ENCODE measurements around the gene HEG1. TPM values are rescaled to one million over a fixed set of nuclear protein-coding genes. Genes with fewer than 3 reads are reported as not detected.
A peak's percentile ranks its signal among the peaks of the same experiment; 100 is the strongest.

HEG1 gene
- total RNA-seq, 2 experiments from 2014 or later, result 58.6 to 61.7 TPM

DNA sequence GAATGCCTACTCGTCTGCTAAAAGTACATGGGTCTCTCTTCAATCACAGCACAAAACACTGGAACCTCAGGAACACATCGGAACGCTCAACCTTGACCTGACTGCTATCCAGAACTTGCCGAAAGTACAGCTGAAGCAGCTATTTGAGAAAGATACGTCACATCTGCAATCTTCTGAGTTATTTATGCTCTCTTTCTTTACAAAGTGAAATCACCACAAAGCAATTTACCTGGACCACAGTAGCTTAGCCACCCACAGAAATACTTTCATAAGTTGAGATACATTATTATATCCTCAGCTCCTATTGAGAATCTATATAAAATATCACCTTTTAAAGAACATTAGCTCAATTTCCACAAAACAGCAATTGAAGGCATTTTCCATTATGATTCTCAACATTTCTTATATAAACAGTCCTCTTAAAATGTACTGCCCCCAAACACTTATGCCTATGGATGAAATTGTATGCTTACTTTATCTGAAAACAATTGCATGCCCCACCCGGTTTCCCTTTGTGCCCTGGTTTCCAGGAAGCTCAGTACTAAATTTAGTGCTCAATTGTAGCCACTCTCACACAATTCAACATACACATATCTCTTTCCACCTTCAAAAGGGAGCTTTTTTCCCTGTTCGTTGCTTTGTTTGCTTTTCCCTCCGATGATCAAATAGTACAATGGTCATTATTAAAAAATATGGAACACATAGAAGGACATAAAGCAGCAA is 31.8 kb downstream of the HEG1 start:
- no peak for ATAC-seq
- no peaks in the 10 kb centered on the region for H3K9me3 Mint-ChIP-seq (ENCODE audit: insufficient read depth)
- H3K36me3 Mint-ChIP-seq (ENCODE audit: low read depth), result peaks cover 93% of the 10 kb centered on the region

DNA sequence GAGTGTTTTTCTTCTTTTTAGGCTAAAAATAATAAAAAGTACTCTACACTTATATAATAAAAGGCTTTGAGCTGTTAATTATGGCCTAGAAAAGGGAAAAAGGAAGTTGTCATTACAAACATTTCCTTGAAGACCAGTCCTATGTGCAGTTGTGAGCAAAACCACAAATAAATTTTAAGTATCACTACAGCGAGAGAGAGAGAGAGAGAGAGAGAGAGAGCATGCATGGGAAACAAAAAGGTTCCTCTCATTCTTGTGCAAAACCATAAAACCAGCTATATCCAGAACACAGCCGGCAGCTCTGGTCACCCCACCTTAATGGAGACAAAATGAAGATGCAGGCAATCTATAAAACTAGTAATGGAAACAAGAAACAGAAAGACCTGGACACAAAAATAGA is 33.6 kb downstream of the HEG1 start:
- Mint-ChIP-seq H3K27me3 (ENCODE audit: low read depth) (no peaks in the 10 kb centered on the region), H3K27ac (peak overlapping the region; percentile 65), H3K9me3 (ENCODE audit: insufficient read depth) (no peaks in the 10 kb centered on the region), H3K4me1 (ENCODE audit: low read depth) (peaks cover 79% of the 10 kb centered on the region), H3K4me3 (peak overlapping the region; percentile 16), H3K36me3 (ENCODE audit: low read depth) (peaks cover 89% of the 10 kb centered on the region)
- CTCF ChIA-PET, result no interaction called here
- ATAC-seq, result peak; percentile 40
- POLR2A ChIA-PET, result interaction anchor here (0.7 kb wide), 1 partner anchor 36 kb away, joined by 4 read pairs; no protein-coding TSS in a partner anchor
- no peak for DNase-seq

More for the DNA sequence above, 31.8 kb downstream of the HEG1 start:
- DNase-seq, result no peak
- H3K4me1 Mint-ChIP-seq (ENCODE audit: low read depth), result peaks cover 86% of the 10 kb centered on the region
- no peaks in the 10 kb centered on the region for H3K27me3 Mint-ChIP-seq (ENCODE audit: low read depth)
- H3K27ac Mint-ChIP-seq, result peak overlapping the region; percentile 77
- CTCF ChIA-PET, result interaction anchor here (0.8 to 1.5 kb wide), 9 partner anchors 9 to 105 kb away, joined by 3 to 4 read pairs (median 3); no protein-coding TSS in a partner anchor
- POLR2A ChIA-PET, result interaction anchor here (1.1 to 1.6 kb wide), 2 partner anchors 28 to 30 kb away, joined by 4 to 6 read pairs; no protein-coding TSS in a partner anchor
- H3K4me3 Mint-ChIP-seq, result peak overlapping the region; percentile 54

DNA sequence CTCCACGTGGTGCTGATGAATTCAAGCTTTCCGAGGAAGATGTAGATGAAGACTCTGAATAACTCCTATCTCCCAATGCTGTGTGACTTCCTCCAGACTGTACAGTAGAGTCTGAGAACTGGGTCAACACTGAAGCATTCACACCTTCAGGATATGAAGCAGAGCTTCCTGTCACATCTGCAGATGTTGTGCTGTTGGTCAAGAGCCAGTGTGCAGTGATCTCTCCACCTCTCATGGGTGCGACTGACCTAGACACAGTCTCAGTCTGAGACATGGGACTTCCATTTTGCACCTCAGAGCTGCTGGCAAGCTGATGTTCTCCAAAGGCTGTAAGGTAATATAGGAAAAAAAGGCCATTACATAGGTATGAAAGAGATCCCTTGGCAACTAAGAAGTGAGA is 36.5 kb downstream of the HEG1 start:
- ATAC-seq (no peak), DNase-seq (no peak)
- peak overlapping the region; percentile 64 for H3K27ac Mint-ChIP-seq
- H3K4me1 Mint-ChIP-seq (ENCODE audit: low read depth), result peaks cover 54% of the 10 kb centered on the region
- no peaks in the 10 kb centered on the region for H3K27me3 Mint-ChIP-seq (ENCODE audit: low read depth)
- CTCF ChIA-PET, result interaction anchor here (0.6 to 1.5 kb wide), 2 partner anchors 19 to 183 kb away, joined by 3 read pairs; no protein-coding TSS in a partner anchor
- peaks cover 81% of the 10 kb centered on the region for H3K36me3 Mint-ChIP-seq (ENCODE audit: low read depth)
- H3K4me3 Mint-ChIP-seq, result no peak overlapping the region
- no peaks in the 10 kb centered on the region for H3K9me3 Mint-ChIP-seq (ENCODE audit: insufficient read depth)
- POLR2A ChIA-PET, result interaction anchor here (0.6 kb wide), 1 partner anchor 303 kb away, joined by 4 read pairs; no protein-coding TSS in a partner anchor

DNA sequence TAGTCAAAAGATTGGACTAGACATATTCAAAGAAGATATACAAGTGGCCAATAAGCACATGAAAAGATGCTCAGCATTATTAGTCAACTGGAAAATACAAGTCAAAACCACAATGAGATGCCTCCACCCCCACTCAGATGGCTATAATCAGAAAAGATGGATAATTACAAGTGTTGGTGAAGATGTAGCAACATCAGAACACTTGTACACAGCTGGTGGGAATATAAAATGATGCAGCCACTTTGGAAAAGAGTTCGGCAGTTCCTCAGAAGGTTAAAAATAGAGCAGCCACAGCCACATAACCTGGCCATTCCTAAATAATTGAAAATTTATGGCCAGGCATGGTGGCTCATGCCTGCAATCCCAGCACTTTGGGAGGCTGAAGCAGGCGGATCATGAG is 38.4 kb downstream of the HEG1 start:
- Mint-ChIP-seq H3K27me3 (ENCODE audit: low read depth) (no peaks in the 10 kb centered on the region), H3K4me3 (no peak overlapping the region), H3K27ac (no peak overlapping the region), H3K36me3 (ENCODE audit: low read depth) (peaks cover 83% of the 10 kb centered on the region), H3K9me3 (ENCODE audit: insufficient read depth) (no peaks in the 10 kb centered on the region), H3K4me1 (ENCODE audit: low read depth) (peaks cover 36% of the 10 kb centered on the region)
- POLR2A ChIA-PET, result no interaction called here
- no peak for DNase-seq
- CTCF ChIA-PET, result no interaction called here
- no peak for ATAC-seq

DNA sequence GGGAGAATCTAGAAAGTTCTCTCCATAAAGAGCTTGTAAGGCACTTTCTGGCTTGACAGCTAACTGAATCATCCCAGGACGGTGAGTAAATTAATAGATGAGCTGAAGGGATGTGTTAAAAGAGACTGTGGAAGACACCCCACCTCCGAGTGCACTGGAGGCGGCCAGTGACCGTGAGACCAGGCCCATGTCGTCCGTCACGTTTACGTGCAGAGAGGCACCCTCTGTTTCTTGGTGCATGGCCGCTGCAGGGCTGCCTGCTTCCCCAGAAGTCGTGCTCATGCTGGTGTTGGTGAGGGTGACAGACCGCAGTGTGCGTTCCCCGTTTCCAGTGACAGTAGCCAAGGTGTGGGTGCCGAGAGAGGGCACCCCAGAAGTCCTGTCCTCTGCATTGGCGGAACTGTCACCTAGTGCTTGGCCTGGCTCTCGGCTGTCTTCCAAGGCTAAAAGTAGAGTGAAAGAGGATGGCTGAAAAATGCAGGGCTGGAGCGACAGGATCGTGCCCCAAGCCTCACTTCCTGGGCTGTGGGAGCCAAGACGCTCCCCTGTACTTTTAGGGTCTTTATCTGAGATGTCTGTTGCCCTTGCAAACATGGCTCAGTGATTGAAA is 41.1 kb downstream of the HEG1 start:
- Mint-ChIP-seq H3K4me3 (no peak overlapping the region), H3K27me3 (ENCODE audit: low read depth) (no peaks in the 10 kb centered on the region), H3K4me1 (ENCODE audit: low read depth) (peaks cover 32% of the 10 kb centered on the region), H3K9me3 (ENCODE audit: insufficient read depth) (no peaks in the 10 kb centered on the region), H3K27ac (no peak overlapping the region), H3K36me3 (ENCODE audit: low read depth) (peaks cover 83% of the 10 kb centered on the region)
- DNase-seq (no peak), ATAC-seq (no peak)
- ChIA-PET POLR2A (no interaction called here), CTCF (no interaction called here)

DNA sequence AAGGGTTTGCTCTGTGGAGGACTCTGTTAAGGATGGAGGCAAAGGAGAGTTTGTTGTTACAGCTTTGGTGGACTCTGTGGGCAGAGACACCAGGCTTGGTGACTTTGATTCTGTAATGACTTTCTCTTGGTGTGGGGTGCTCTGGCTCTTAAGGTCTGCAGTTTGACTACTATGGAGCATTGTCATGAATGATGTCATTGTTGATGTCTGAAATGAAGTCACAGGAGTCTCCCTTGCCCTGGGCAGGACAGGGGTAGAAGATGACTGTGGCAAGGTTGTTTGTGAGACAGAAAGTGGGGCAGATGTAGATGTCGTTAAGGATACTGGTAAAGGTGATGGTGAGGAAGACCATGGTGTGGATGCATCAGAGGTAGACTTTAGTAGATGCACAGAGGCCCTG is 42.7 kb downstream of the HEG1 start:
- ATAC-seq (no peak), DNase-seq (no peak)
- no peaks in the 10 kb centered on the region for H3K27me3 Mint-ChIP-seq (ENCODE audit: low read depth)
- H3K9me3 Mint-ChIP-seq (ENCODE audit: insufficient read depth), result no peaks in the 10 kb centered on the region
- ChIA-PET POLR2A (no interaction called here), CTCF (no interaction called here)
- H3K4me1 Mint-ChIP-seq (ENCODE audit: low read depth), result peaks cover 16% of the 10 kb centered on the region
- H3K27ac Mint-ChIP-seq, result peak overlapping the region; percentile 29
- H3K36me3 Mint-ChIP-seq (ENCODE audit: low read depth), result peaks cover 78% of the 10 kb centered on the region
- H3K4me3 Mint-ChIP-seq, result no peak overlapping the region

DNA sequence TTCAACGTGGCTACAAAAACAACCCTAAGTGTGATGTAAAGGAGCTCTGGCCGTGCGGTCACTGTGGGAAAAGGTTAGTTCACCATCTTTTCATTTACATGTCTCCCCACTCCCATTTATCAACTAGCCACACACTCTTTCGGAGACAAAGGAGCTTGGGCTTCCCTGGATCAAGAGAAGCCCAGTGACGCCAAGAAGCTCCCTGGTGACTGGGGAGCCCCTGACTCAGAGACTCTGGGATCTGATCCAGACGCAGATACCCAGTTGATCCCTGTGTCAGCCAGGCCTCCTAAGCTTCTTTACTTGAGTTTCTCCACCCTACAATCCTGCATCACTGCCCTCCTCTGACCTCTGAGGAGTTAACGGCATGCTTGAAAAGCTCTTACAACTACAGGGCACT is 43.9 kb downstream of the HEG1 start:
- POLR2A ChIA-PET, result no interaction called here
- Mint-ChIP-seq H3K9me3 (ENCODE audit: insufficient read depth) (no peaks in the 10 kb centered on the region), H3K27ac (no peak overlapping the region), H3K36me3 (ENCODE audit: low read depth) (peaks cover 81% of the 10 kb centered on the region), H3K4me3 (no peak overlapping the region), H3K27me3 (ENCODE audit: low read depth) (no peaks in the 10 kb centered on the region), H3K4me1 (ENCODE audit: low read depth) (peaks cover 15% of the 10 kb centered on the region)
- ATAC-seq, result no peak
- DNase-seq, result no peak
- CTCF ChIA-PET, result interaction anchor here (0.6 to 1.7 kb wide), 2 partner anchors 12 to 431 kb away, joined by 3 read pairs; no protein-coding TSS in a partner anchor

DNA sequence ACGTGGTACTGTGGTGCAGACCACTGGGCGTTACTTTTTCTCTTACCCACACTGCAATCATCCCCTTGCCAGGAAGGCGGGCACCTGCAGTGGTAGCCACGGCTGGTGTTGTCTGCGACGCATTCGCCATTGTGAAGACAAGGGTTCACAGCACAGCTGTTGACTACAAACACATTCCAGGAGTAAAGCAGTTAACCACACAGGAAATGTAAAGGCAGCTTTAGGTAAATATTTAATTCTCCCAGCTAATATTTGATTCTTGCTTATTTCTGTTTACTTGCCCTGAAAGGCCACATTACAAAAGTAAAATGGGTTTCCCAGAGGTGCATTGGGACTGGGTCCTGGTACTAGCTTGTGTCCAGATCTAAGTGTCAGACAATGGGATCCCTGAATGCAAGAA is 45.4 kb downstream of the HEG1 start:
- no peaks in the 10 kb centered on the region for H3K27me3 Mint-ChIP-seq (ENCODE audit: low read depth)
- CTCF ChIA-PET, result interaction anchor here (1.7 kb wide), 1 partner anchor 14 kb away, joined by 3 read pairs; no protein-coding TSS in a partner anchor
- no peak overlapping the region for H3K27ac Mint-ChIP-seq
- H3K4me3 Mint-ChIP-seq, result no peak overlapping the region
- DNase-seq (no peak), ATAC-seq (no peak)
- POLR2A ChIA-PET, result no interaction called here
- H3K4me1 Mint-ChIP-seq (ENCODE audit: low read depth), result peaks cover 16% of the 10 kb centered on the region
- H3K36me3 Mint-ChIP-seq (ENCODE audit: low read depth), result peaks cover 83% of the 10 kb centered on the region
- no peaks in the 10 kb centered on the region for H3K9me3 Mint-ChIP-seq (ENCODE audit: insufficient read depth)

DNA sequence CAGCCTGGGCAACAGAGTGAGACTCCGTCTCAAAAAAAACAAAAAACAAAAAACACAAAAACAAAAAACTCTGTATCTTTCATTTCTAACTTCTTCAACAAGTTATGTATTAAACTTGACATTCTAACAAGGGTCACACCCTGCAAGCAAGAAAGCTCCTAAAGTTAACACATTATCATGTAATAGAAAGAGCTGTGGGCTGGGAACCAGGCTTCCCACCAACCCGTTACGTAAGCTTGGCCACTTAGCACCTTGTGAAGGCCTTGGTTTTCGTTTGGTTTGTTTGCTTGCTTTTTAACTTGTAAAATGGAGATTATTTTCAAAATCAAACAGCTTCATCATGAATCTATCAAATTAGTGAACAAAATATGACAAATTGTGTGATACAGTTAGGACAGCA is 47.0 kb downstream of the HEG1 start:
- peaks cover 20% of the 10 kb centered on the region for H3K4me1 Mint-ChIP-seq (ENCODE audit: low read depth)
- H3K4me3 Mint-ChIP-seq, result no peak overlapping the region
- CTCF ChIA-PET, result interaction anchor here (0.7 to 1.4 kb wide), 3 partner anchors 9 to 142 kb away, joined by 3 to 4 read pairs (median 3); no protein-coding TSS in a partner anchor
- H3K36me3 Mint-ChIP-seq (ENCODE audit: low read depth), result peaks cover 86% of the 10 kb centered on the region
- no peak overlapping the region for H3K27ac Mint-ChIP-seq
- ATAC-seq (no peak), DNase-seq (no peak)
- H3K9me3 Mint-ChIP-seq (ENCODE audit: insufficient read depth), result no peaks in the 10 kb centered on the region
- POLR2A ChIA-PET, result interaction anchor here (0.7 kb wide), 1 partner anchor 73 kb away, joined by 4 read pairs; no protein-coding TSS in a partner anchor
- no peaks in the 10 kb centered on the region for H3K27me3 Mint-ChIP-seq (ENCODE audit: low read depth)

DNA sequence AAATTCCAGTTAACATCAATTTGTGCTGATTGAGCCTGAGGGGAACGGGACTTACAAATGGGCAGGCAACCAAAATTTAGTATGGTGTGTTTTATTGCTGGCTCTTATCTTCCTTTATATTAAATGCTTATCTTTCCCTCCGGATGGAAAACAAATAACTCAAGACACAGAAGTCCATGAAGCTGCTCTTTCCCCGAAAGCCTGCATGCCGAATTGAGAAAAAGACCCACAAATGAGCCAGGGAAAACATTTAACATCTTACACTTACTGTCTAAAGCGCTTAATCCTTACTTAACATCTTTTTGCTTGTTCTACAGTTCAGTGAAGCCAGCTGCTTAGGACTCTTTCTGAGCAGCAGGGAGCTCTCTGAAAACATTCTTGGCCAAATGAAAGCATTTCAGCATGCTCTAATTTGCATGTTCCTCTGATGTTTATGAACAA is 49.5 kb downstream of the HEG1 start:
- DNase-seq (no peak), ATAC-seq (no peak)
- Mint-ChIP-seq H3K36me3 (ENCODE audit: low read depth) (peaks cover 87% of the 10 kb centered on the region), H3K27ac (no peak overlapping the region), H3K4me3 (no peak overlapping the region), H3K27me3 (ENCODE audit: low read depth) (no peaks in the 10 kb centered on the region), H3K9me3 (ENCODE audit: insufficient read depth) (no peaks in the 10 kb centered on the region), H3K4me1 (ENCODE audit: low read depth) (peaks cover 30% of the 10 kb centered on the region)
- CTCF ChIA-PET, result no interaction called here
- POLR2A ChIA-PET, result no interaction called here

DNA sequence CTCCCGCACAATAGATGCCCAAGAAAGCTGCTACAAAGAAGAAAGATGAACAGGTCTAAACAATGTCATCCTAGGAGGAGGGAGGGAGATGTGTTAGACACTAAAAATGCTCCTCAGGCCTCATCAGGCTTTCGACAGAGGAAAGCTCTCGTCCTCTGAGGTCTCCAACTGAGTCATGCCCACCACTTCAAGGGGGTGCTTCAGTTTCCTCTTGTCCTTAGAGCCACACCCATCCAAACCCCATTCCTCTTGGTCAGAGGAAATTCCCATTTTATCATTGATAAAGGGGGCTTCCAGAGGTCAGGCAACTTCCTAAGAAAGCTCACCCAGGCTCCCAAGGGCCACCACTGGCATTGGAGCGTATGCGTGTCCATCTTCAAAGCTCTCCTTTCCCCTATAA is 50.1 kb downstream of the HEG1 start:
- ChIA-PET POLR2A (no interaction called here), CTCF (no interaction called here)
- H3K4me3 Mint-ChIP-seq, result no peak overlapping the region
- peaks cover 25% of the 10 kb centered on the region for H3K4me1 Mint-ChIP-seq (ENCODE audit: low read depth)
- H3K27ac Mint-ChIP-seq, result peak overlapping the region; percentile 50
- no peaks in the 10 kb centered on the region for H3K27me3 Mint-ChIP-seq (ENCODE audit: low read depth)
- H3K36me3 Mint-ChIP-seq (ENCODE audit: low read depth), result peaks cover 89% of the 10 kb centered on the region
- H3K9me3 Mint-ChIP-seq (ENCODE audit: insufficient read depth), result no peaks in the 10 kb centered on the region
- no peak for DNase-seq
- ATAC-seq, result no peak

DNA sequence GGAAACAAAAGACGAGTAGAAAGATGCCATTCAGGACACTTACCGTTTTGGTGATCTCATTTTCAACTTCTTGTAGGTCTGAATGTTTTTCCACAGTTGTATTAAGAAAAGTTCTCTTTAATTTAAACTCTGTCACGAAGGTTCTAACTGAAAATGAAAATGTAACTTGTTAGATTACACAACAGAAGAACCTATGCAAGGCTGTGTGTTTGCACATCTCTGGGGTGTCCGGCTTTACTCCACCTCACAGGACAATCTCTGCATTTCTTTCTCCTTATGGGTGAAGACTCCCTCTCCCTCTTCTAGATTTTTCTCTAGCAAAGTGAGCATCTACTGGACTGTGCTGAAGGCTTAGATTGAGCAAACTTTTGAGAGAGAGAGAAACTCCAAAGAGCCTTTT is 50.6 kb downstream of the HEG1 start:
- Mint-ChIP-seq H3K27me3 (ENCODE audit: low read depth) (no peaks in the 10 kb centered on the region), H3K9me3 (ENCODE audit: insufficient read depth) (no peaks in the 10 kb centered on the region), H3K4me3 (no peak overlapping the region), H3K27ac (peak overlapping the region; percentile 50), H3K4me1 (ENCODE audit: low read depth) (peaks cover 20% of the 10 kb centered on the region), H3K36me3 (ENCODE audit: low read depth) (peaks cover 89% of the 10 kb centered on the region)
- DNase-seq, result no peak
- no peak for ATAC-seq
- CTCF ChIA-PET, result no interaction called here
- POLR2A ChIA-PET, result no interaction called here

Data from activated CD8-positive, alpha-beta T cell treated with anti-CD3 and anti-CD28 coated beads, Interleukin-2, amount 10 ng/mL, durations not matched to agents 7 days and 5 days (primary cell).